Measurements from ENCODE around the gene GNG4.

The GNG4 gene

GRCh38 chr1:235669277-235669676 is 19.7 kb upstream of the GNG4 start:
- Histone ChIP-seq H3K9ac (ENCODE audit: low read length) (no peak overlapping the region), H3K27me3 (replicated peaks; ENCODE audit: insufficient read depth, low read length) (no peaks in the 10 kb centered on the region), H3F3A (ENCODE audit: insufficient read depth, low read length) (no peaks in the 10 kb centered on the region), H2AFZ (ENCODE audit: low read length) (no peak overlapping the region), H3K4me3 (ENCODE audit: low read length) (no peak overlapping the region), H3K79me2 (ENCODE audit: low read length) (no peaks in the 10 kb centered on the region), H3K4me1 (ENCODE audit: low read length) (no peaks in the 10 kb centered on the region), H3K9me2 (replicated peaks; ENCODE audit: insufficient read depth, low read length) (no peaks in the 10 kb centered on the region), H3K9me3 (replicated peaks; ENCODE audit: insufficient read depth, low read length) (no peaks in the 10 kb centered on the region), H3K4me2 (ENCODE audit: low read depth, low read length) (no peak overlapping the region), H4K20me1 (ENCODE audit: insufficient read depth, low read length) (no peaks in the 10 kb centered on the region), H3K36me3 (replicated peaks; ENCODE audit: insufficient read depth, low read length) (no peaks in the 10 kb centered on the region), H3K27ac (ENCODE audit: low read length) (no peak overlapping the region)
- no peak for DNase-seq
- TF ChIP-seq, protein P1, sequence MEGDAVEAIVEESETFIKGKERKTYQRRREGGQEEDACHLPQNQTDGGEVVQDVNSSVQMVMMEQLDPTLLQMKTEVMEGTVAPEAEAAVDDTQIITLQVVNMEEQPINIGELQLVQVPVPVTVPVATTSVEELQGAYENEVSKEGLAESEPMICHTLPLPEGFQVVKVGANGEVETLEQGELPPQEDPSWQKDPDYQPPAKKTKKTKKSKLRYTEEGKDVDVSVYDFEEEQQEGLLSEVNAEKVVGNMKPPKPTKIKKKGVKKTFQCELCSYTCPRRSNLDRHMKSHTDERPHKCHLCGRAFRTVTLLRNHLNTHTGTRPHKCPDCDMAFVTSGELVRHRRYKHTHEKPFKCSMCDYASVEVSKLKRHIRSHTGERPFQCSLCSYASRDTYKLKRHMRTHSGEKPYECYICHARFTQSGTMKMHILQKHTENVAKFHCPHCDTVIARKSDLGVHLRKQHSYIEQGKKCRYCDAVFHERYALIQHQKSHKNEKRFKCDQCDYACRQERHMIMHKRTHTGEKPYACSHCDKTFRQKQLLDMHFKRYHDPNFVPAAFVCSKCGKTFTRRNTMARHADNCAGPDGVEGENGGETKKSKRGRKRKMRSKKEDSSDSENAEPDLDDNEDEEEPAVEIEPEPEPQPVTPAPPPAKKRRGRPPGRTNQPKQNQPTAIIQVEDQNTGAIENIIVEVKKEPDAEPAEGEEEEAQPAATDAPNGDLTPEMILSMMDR (IDR thresholded peaks at IDR 0.05; ENCODE audit: low read length) = no peak
- no peak for TF ChIP-seq EZH2 (optimal IDR thresholded peaks at IDR 0.05; ENCODE audit: low read depth, low read length)
- TF ChIP-seq EZH2phosphoT487 (IDR thresholded peaks at IDR 0.05; ENCODE audit: low read length) = no peak

DNA sequence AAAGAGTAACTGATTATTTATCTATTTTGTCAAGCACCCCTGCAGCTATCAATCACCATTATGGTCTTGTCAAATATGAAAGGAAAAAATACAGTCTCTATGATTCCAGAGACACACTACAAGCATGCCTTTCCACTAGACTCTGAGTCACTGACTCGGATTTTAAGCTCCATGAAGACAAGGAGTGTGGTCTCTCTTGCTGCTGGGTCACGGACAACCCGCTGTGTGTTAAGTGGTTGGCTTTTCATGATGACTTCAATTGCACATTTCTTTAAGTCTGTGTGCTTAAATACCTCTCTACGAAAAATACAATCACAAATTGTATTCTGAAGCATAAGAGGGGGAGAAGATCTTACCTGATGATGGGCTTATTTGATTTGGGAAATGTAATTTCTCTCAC is 14.0 kb upstream of the GNG4 start:
- H3F3A ChIP-seq (ENCODE audit: insufficient read depth, low read length) = no peaks in the 10 kb centered on the region
- no peaks in the 10 kb centered on the region for H3K9me3 ChIP-seq (replicated peaks; ENCODE audit: insufficient read depth, low read length)
- H3K79me2 ChIP-seq (ENCODE audit: low read length) = no peaks in the 10 kb centered on the region
- H3K27me3 ChIP-seq (replicated peaks; ENCODE audit: insufficient read depth, low read length) = no peaks in the 10 kb centered on the region
- no peaks in the 10 kb centered on the region for H4K20me1 ChIP-seq (ENCODE audit: insufficient read depth, low read length)
- H3K9me2 ChIP-seq (replicated peaks; ENCODE audit: insufficient read depth, low read length) = no peaks in the 10 kb centered on the region
- H2AFZ ChIP-seq (ENCODE audit: low read length) = no peak overlapping the region
- no peak overlapping the region for H3K4me3 ChIP-seq (ENCODE audit: low read length)
- H3K27ac ChIP-seq (ENCODE audit: low read length) = no peak overlapping the region
- no peaks in the 10 kb centered on the region for H3K4me1 ChIP-seq (ENCODE audit: low read length)
- TF ChIP-seq EZH2phosphoT487 (IDR thresholded peaks at IDR 0.05; ENCODE audit: low read length) = no peak
- TF ChIP-seq EZH2 (optimal IDR thresholded peaks at IDR 0.05; ENCODE audit: low read depth, low read length) = no peak
- TF ChIP-seq, protein P1 (IDR thresholded peaks at IDR 0.05; ENCODE audit: low read length) = no peak
- no peak for DNase-seq
- H3K4me2 ChIP-seq (ENCODE audit: low read depth, low read length) = no peak overlapping the region
- H3K36me3 ChIP-seq (replicated peaks; ENCODE audit: insufficient read depth, low read length) = no peaks in the 10 kb centered on the region
- no peak overlapping the region for H3K9ac ChIP-seq (ENCODE audit: low read length)

DNA sequence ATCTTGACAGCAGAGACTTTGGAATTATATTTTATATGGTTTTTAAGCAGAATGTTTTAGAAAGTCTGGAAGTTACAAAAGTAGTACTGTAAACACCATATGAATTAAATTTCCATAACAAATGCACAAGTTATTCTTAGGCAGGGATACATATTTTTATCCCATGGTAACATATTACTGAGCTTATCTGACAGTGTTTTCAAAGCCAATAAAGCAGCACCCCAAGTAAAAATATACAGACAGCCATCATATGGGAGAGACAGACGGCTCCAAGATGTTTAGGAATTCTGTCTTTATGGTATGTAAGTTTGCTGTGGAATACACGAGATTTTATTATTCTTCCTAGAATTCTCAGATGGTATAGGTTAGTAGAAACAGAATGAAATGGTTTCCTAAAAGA is 12.0 kb upstream of the GNG4 start:
- H3K4me1 ChIP-seq (ENCODE audit: low read length) = no peaks in the 10 kb centered on the region
- TF ChIP-seq EZH2 (optimal IDR thresholded peaks at IDR 0.05; ENCODE audit: low read depth, low read length) = no peak
- TF ChIP-seq, protein P1 (IDR thresholded peaks at IDR 0.05; ENCODE audit: low read length) = no peak
- TF ChIP-seq EZH2phosphoT487 (IDR thresholded peaks at IDR 0.05; ENCODE audit: low read length) = no peak
- no peak overlapping the region for H2AFZ ChIP-seq (ENCODE audit: low read length)
- no peak for DNase-seq
- no peak overlapping the region for H3K4me3 ChIP-seq (ENCODE audit: low read length)
- no peaks in the 10 kb centered on the region for H3F3A ChIP-seq (ENCODE audit: insufficient read depth, low read length)
- no peak overlapping the region for H3K27ac ChIP-seq (ENCODE audit: low read length)
- no peaks in the 10 kb centered on the region for H3K9me2 ChIP-seq (replicated peaks; ENCODE audit: insufficient read depth, low read length)
- no peaks in the 10 kb centered on the region for H3K27me3 ChIP-seq (replicated peaks; ENCODE audit: insufficient read depth, low read length)
- no peak overlapping the region for H3K9ac ChIP-seq (ENCODE audit: low read length)
- no peaks in the 10 kb centered on the region for H3K9me3 ChIP-seq (replicated peaks; ENCODE audit: insufficient read depth, low read length)
- H3K4me2 ChIP-seq (ENCODE audit: low read depth, low read length) = no peak overlapping the region
- no peaks in the 10 kb centered on the region for H3K36me3 ChIP-seq (replicated peaks; ENCODE audit: insufficient read depth, low read length)
- H4K20me1 ChIP-seq (ENCODE audit: insufficient read depth, low read length) = no peaks in the 10 kb centered on the region
- no peaks in the 10 kb centered on the region for H3K79me2 ChIP-seq (ENCODE audit: low read length)
